NCI-H446 (cell line): ENCODE results near the gene MDGA2.
"Not testable (repeated sequence)": the region's sequence is repeated elsewhere in the genome, so short reads cannot be mapped to it uniquely, and the experiment has no call there.

Experiments
- DNase-seq, 2 experiments: peaks; one replicate each; lab custom pipeline; 2025; lab: John Stamatoyannopoulos, UW

The MDGA2 gene

DNA sequence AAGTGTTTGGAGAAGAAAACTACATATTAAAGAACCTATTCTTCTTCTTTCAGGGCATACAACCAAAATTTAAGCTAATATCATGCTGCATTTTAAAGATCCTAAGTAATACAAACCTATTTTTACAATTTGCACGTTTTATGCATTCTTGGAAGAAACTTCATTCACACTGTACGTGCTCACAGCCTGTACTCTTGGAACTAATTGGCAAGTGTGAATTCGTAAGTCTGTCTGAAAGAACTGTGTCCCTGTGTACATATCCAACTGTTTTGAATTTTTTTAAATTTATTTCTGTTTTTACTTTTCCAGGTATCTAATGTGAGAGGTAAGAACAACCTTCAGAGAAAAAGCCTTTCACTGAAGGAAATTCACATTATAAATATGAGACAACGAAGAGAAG, 347.0 kb downstream of the MDGA2 start:
- DNase-seq = no peak

DNA sequence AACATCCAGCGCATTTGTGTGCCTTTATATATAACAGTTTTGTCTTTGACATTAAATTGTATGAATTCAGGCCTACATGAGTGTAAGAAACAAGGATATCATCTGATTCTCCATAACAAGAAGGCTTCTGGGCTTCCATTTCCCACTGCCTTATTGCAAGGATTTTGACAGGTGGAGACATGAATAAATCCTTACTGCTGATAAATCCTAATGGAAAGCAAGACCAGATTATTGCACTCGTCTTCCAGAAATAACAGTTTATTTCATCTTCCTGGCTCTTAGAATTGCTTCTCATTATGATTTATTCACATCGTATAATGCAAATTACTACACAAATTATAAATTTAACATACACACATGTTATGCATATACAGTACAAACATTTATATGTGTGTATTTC, 348.1 kb downstream of the MDGA2 start:
- DNase-seq = no peak

DNA sequence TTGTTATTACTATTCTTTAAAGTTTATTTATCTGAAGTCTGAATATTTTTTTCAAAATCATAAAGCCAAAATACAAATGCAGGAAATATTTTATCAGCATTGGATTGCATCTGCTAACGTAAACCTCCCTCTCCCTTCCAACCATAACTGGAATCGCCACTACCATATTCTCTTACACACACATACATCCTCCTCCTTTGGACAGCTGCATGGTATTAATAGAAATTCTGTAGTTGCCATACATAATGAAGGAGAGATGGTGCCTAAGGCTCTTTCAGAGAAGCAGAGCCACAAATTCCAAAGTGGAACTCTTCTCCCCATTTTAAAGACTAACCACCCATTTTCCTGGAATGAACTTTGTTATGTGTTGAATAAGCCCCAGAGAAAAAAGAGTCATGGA, 352.7 kb downstream of the MDGA2 start:
- DNase-seq = no peak

DNA sequence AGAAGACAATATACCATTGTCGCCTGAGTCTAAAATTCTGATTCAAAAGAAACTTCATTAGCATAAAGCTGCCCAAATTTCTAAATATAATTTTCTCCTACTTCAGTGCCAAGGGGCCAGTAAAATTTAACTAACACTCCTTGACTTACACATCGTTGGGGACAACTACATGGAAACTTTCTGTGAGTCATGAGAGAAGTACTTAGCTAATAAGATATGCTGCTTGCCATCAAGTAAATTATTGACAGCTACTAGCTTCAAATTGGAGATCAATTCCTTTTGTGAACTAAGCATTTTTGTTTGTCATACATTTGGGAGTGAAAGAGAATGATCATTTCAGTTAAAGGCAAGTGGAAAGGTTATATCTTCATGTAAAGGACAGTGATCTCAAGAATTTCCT, 373.3 kb downstream of the MDGA2 start:
- no peak for DNase-seq

DNA sequence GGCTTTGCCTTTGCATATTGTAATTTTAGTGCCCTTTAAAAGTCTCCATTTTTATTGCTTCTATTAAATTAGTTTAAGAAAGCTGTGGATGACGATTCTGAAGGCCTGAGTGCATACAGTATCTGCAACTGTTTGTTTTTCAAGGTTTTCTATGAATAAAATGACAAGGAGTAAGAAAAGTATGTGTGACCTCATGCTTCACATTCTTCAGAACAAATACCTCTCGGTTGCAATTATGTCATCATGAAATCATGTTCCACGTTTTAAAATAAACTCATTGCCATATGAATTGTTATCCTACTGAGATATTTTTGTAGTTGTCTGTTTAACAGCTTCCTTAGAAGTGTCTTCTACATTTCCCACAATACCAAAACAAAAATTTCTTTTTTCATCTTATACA, 374.6 kb downstream of the MDGA2 start:
- DNase-seq = no peak

DNA sequence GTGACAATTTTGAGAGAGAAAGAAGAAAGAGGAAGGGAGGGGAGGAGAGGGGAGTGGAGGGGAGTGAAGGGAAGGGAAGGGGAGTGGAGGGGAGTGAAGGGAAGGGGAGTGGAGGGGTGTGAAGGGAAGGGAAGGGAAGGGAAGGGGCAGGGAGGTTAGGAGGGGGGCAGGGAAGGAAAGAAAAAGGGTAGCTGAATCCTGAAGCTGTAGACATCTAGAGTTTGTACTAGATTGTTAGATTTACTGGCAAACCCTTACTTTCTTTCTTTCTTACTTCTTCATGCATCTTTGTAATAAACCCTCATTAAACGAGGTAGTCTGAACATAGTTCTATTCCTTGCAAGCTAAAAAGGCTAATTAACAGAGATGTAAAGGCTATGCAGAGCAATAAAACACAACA, 378.0 kb downstream of the MDGA2 start:
- DNase-seq = no peak

DNA sequence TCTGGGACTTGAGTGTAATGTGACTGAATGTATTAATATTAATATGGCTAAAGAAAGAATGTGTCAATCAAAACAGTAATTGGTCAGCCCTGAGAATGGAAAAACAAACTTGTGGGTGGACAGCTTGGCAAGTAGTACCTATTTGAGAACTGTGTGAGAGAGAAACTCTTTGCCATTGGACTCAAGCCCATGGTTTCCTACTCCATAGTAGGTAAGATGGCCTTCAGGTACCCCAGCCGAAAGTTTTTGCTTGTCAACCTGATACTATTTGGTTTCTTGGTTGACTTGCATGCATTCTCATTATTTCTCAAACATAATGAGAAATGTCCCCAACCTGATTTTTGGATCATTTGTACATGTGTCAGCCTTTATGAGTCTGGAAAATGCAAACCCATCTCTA, 391.1 kb downstream of the MDGA2 start:
- no peak for DNase-seq

DNA sequence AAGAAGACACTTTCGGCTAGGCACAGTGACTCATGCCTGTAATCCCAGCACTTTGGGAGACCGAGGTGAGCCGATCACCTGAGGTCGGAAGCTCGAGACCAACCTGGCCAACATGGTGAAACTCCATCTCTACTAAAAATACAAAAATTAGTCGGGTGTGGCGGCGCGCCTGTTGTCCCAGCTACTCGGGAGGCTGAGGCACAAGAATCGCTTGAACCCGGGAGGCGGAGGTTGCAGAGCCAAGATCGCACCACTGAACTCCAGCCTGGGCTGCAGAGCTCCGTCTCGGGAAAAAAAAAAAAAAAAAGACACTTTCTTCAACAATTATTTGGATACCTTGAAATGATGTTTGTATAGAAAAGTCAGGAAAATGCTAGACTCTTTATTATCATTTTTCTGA, 393.6 kb downstream of the MDGA2 start:
- DNase-seq = not testable (repeated sequence)

DNA sequence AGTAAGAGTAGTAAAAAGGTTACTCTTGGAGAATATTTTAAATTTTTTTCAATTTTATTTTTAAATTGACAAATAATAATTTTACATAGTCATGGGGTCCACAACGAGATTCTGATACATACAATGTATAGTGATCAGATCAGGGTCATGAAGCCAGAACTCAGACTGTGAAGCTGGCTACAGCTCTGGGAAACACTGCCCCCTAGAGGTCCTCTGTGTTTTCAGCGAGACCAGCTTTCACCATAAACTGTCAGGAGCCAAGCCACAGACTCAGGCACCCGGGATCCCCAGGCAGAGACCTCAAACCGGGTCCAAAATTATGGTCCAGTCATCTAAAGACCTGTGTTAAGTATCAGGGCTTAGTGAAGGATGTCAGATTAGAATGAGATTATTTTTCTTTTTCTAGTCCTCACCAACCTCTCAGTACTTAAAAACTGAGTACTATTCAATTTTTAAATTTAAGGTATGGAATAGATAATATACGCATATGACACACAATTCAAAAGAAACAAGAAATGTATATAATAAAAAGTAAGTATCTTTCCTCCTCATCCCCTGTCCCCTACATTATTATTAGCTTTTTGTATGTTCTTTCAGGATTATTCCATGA, 397.1 kb downstream of the MDGA2 start:
- peak; percentile 33 to 71 for DNase-seq

DNA sequence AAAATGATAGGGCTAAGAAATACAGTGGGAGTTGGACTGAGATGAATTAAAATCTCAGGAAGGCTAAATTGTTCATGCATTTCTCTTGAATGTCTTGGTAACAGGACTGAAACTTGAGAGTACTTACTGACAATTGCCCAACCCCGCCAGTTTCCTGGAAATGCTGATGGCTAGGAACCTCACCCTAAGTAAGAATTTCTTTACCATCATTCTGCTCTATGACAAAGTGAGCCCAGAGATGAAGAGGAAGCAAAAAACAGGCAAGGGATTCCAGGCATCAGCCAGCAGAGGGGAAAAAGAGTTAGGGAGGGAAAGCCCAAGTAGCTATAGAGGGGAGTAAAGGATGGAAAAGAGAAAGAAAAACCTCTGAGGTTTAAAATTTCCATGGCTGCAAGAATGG, 397.7 kb downstream of the MDGA2 start:
- no peak for DNase-seq

DNA sequence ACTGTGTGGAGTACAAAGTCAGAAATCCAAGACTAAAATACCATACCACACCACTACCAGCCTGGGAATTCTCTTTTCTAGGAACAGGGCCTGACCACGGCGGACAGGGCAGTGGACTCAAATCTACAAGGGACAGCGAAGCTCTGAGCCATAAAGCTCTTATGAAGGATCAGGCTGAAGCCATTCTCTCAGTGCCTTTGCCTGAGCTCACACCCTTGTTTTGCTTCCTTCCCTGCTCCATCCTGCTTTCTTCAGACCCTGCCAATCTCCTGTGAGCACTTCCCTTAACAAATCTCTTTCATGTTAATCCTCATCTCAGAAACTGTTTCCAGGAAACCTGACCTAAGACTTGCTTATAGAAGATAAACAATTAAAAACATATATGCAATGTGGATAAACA, 398.5 kb downstream of the MDGA2 start:
- no peak for DNase-seq

DNA sequence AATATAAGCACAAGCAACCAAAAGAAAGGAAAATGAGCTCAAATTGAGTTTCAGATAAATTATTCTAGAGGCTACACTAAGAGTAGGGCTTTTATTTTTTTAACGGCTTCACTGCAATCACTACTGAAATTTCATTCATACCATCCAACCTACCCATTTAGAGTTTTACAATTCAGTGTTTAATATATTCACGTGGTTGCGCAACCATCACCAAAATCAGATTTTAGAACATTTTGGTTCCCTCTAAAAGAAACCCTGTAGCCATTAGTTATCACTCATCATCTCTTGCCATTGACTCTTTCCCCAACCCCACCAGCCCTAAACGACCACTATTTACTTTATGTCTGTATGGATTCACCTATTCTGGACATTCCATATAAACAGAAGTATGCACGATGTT, 401.5 kb downstream of the MDGA2 start:
- no peak for DNase-seq

DNA sequence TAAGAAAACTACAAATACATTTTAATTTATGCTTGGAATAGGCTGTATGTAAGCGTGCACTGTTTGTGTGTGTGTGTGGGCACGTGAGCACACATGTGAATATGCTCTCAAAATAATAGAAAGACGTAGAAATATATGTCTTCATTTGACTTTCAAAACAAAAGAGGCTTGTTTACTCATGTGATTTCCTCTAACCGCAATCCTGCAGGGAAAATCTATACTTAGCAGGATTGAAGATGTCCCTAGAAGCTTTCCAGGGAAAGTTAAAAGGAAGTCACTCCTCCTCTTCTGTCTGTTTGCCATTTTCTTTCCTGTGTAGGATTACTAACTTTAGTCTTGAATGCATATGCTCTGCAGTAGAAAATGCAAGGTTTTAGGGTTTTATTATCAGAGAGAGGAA, 404.7 kb downstream of the MDGA2 start:
- no peak for DNase-seq

DNA sequence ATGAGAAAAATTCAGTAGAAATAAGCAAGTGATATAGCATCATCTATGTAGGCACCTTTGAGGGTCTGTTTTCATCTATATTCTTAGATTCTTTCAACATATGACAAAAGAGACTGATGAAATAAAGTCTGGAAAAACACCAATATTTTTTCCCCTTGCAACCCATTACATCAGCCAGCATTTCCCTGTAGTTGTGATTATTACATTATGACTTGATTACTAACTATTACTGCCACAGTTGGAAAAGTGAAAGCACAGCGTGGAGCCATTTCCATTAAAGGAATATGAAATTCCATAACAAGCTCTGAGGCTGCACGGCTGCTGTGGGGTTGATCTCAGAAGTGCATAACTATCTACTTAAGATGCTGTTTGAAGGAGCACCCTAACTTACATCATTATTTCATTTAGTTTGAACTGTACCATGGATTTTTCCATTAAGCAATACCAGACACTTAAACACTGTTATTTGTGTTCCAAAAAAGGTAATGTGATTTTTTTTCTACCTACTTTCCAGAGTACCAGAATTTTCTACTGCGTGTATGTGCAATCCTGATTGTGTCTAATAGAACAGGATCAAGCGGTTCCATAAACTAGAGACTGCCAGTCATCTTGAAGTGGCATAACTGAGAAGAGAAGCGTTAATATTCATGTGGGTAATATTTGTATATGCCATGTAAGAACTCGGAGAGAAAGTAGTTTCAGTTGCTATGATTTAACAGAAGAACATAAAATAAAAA, 405.5 kb downstream of the MDGA2 start:
- no peak for DNase-seq

DNA sequence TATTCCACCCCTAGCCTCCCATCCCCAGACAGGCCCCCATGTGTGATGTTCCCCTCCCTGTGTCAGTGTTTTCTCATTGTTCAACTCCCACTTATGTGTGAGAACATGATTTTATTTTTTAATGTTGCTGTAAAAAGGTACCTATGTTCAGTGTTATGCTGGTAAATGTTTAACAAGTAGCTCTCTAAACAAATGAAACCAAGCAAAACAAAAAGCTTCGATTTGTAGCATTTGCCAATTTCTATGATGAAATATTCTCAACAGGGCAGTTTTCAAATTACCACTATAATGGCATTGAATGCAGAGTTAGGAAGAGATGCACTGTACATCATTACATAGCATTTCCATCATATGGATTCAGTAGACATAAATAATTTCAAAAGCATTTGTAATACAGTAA, 410.6 kb downstream of the MDGA2 start:
- no peak for DNase-seq

DNA sequence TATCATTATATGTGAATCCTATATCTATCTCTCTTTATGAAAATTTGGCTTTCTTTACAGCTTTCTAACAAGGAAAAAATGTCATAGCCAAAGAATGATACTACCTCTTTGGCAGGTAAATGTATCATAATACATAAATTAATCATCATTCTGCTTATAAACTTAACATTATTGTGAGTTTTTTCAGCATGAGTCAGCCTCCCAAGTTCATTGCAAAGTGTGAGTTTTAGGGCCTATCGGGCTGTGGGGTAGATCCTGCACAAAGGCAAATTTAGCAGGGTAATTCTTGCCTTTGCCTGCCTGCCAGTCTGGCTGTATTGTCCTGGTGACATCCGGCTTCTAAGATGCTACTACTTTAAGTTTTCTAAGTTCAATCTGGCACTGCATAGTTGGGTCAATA, 412.6 kb downstream of the MDGA2 start:
- no peak for DNase-seq

DNA sequence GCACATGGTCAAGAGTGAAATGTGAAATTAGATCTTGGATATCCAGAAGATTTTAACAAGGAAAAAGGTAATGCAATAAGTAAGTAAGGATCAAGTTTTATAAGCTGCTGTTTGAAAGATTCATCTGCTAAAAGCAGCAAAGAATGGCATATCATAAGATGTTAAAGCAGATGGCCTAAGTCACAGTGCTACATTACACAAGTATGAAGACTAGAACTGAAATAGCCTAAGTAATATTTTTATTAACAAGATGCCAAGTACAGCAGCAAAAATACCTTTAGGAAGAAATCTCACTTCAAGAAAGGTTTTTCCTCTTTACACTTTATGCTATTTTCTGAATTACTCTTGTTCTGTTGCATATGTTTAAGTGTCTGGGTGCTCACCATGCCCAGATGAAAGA, 414.1 kb downstream of the MDGA2 start:
- DNase-seq = no peak

DNA sequence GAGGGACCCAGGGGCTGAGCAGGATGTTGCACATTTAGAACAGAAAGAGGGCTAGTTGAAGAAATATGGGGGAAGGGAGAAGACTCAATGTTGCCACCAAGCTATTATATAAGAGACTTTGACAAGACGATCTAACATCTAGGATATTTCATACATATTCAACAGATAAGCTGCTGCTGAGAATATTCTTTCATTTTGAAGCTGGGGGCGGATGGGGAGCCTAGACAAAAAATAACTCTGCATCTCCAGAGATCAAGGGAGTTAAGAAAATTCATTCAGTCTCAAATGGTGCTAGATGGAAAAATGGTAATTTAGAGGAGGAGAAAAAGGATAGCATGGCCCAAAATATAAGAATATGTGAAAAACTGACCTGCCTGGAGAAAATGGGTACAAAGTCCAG, 415.6 kb downstream of the MDGA2 start:
- no peak for DNase-seq

DNA sequence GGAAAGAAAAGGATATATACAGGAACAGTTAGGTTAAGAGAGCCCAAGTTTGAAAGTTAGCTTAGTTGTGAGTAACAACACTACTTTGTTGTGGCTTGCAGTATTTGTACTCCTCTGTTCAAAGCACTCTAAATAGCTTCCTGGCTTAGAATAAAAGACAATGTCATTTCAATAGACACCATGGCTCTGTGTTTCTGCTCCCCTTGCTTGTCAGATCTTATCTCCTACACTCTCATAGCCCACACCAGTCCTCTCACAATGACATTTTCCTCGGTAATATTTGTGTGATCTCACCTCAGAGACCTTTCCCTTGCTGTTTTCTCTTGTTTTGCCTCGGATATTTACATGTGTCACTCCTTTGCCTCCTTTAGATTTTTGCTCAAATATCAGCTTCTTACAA, 418.4 kb downstream of the MDGA2 start:
- DNase-seq = no peak

DNA sequence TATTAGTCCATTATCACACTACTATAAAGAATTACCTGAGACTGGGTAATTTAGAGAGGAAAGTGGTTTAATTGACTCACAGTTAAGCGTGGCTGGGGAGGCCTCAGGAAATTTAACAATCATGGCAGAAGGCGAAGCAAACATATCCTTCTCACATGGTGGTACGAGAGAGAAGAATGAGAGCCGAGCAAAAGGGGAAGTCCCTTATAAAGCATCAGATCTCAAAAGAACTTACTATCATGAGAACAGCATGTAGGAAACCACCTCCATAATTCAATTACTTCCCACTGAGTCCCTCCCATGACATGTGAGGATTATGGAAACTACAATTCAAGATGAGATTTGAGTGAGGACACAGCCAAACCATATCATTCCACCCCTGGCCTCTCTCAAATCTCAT, 422.6 kb downstream of the MDGA2 start:
- no peak for DNase-seq

DNA sequence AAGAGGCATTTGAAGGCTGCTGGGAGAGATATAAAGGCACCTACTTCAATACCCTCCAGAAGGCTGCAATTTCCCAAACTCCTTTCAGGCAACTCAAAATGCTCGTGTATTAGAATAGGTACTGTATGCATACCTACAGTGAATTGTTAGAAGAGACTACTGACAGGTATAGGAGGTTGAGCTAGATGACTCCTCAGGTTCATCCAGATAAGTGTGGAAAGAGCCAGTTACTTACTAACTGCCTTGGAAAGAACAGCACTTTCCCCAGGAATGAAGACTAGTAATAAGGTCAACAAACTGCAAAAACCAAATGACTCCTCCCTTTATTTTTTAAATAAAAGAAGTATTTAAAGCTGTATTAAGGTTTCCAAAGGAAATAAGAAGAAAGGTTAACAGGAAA, 429.0 kb downstream of the MDGA2 start:
- no peak for DNase-seq

DNA sequence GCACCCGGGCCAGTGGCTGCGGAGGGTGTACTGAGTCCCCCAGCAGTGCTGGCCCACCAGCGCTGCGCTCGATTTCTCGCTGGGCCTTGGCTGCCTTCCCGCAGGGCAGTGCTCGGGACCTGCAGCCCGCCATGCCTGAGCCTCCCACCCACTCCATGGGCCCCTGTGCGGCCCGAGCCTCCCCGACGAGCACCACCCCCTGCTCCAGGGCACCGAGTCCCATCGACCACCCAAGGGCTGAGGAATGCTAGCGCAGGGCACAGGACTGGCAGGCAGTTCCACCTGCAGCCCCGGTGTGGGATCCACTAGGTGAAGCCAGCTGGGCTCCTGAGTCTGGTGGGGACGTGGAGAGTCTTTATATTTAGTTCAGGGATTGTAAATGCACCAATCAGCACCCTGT, 432.8 kb downstream of the MDGA2 start:
- not testable (repeated sequence) for DNase-seq

DNA sequence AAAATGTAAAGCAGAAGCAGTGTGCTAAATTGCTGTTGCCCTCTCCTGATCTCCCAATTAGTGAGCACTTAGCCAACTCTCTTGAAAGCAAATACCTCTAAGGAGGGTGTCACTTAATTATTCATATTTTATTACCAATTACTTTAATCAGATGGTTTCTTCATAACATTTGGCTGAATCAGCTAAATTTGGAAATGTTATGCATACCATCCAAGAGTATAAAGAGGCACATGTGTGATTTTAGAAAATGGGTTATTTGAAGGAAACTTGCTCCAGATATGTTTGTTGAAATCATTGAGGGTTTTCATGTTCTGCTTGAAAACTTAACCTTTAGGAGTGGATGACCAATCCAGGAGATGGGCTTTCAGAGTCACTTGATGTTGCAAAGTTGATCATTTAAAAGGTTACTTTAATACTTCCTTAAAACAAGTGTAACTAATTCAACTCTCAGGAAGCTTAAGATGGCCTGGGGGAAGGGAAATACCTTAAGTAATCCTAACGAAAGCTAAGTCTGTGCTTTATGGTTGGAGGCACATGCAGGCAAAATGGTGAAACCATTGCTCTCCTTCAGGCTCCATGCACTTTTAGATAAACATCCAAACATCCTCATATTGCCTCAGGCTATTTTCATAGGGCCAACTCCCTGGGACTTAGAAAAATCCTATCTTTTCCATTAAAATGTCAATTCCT, 434.5 kb downstream of the MDGA2 start:
- DNase-seq = no peak

DNA sequence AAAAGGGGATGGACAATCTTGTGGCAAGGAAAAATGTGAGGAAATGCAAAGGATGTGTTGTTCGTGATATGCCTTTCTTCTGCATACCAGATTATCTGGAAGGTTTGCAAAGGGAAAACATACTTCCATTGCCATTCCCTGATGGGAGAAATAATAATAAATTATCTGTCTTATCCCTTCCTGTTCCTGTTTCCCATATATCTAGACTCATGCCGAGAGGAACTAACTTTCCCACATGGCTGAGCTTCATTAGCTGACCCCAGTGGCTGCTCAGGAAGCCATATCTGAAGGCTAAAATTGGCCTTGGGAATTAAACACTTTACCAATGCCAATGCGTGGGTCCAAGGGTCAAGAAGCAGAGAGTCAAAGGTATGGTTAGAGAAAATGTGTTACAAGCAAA, 439.8 kb downstream of the MDGA2 start:
- no peak for DNase-seq
